ENCODE data around the gene ASPHD1.

- TF ChIP-seq CTCF (conservative IDR thresholded peaks at IDR 0.05 in 1 of 2, IDR thresholded peaks at IDR 0.05 in 1 of 2; ENCODE audit: extremely low read depth in 1 of 2, insufficient read depth in 1 of 2, low read depth in 1 of 2, low read length in 2 of 2) (no peak), EZH2 (IDR thresholded peaks at IDR 0.05; ENCODE audit: borderline replicate concordance, low read length) (no peak)
These were observed 16.3 kb upstream of the ASPHD1 start for GRCh38 chr16:29883987-29884386.

Data from mammary epithelial cell (primary cell).